K562 (cell line): ENCODE measurements around the gene KCNQ4. TPM values are rescaled to one million over a fixed set of nuclear protein-coding genes. Genes with fewer than 3 reads are reported as not detected.

Experiments
- ATAC-seq: fragments of 200-7000 bp; cut with Tn5 transposase; 3 replicates; pipeline ENCODE4 v1.9.1; 2020; ENCODE audit warnings: moderate library complexity
- BruUV-seq: library from RNA; stranded (reverse); fragments of 400-500 nt; replicated peaks from 2 replicates; lab custom pipeline; 2021; lab: Mats Ljungman, UMichigan
- CTCF ChIA-PET: fragments of 300-600 bp; formaldehyde crosslinking; extraction: SDS; loops from one replicate; lab custom pipeline; 2021; ENCODE audit warnings: low intra/inter-chr PET ratio; lab: Yijun Ruan, JAX
- POLR2A ChIA-PET: fragments of 300-600, 350-650 bp; sonication (Branson Sonifier 250); formaldehyde crosslinking; extraction: SDS; loops from one replicate; lab custom pipeline; 2021; ENCODE audit warnings: antibody characterized with exemption, inconsistent platforms; lab: Yijun Ruan, JAX
- DNase-seq, 4 experiments: peaks; one replicate each; pipeline versions ENCODE4 v3.0.0 to v3.0.0-alpha.2; 2011 to 2018; ENCODE audit warnings: low spot score in 3 of 4, mixed read lengths in 3 of 4; ENCODE audit errors: extremely low read depth in 1 of 4
- FAIRE-seq: peaks from 2 replicates; lab custom pipeline; 2011; peaks lifted over from hg19 to GRCh38; lab: Jason Lieb, UNC
- H2AFZ ChIP-seq: 2 replicates; pipeline ENCODE4 v1.6.0; 2011; ENCODE audit warnings: low read depth, low read length, control low read depth, inconsistent platforms
- H3K27ac ChIP-seq: fragments of 200-600 bp; 3 replicates; pipeline ENCODE4 v1.8.0; 2011; ENCODE audit warnings: low read depth, mild to moderate bottlenecking, control low read depth, inconsistent platforms, low read length, moderate library complexity, mixed read lengths; ENCODE audit errors: extremely low read depth
- H3K27me3 ChIP-seq, 2 experiments: fragments of 300-600 bp in 1 of 2; 2 replicates in 1 of 2; 3 replicates in 1 of 2; pipeline versions ENCODE4 v1.6.0 to v1.8.0; 2011; ENCODE audit warnings: inconsistent platforms in 2 of 2, low read length in 2 of 2, mild to moderate bottlenecking in 1 of 2, mixed read lengths in 1 of 2, moderate library complexity in 1 of 2; ENCODE audit not compliant: control insufficient read depth in 2 of 2, insufficient read depth in 2 of 2
- H3K36me3 ChIP-seq: fragments of 300-600 bp; 3 replicates; pipeline ENCODE4 v1.8.0; 2011; ENCODE audit warnings: mild to moderate bottlenecking, low read length, inconsistent platforms; ENCODE audit not compliant: control insufficient read depth, insufficient read depth
- H3K4me1 ChIP-seq, 2 experiments: fragments of 200-600 bp in 1 of 2; replicated peaks in 1 of 2; 2 replicates in 1 of 2; 3 replicates in 1 of 2; pipeline versions ENCODE4 v1.5.1 to v1.8.0; 2011; ENCODE audit warnings: inconsistent platforms in 2 of 2, low read length in 2 of 2, mild to moderate bottlenecking in 1 of 2, mixed read lengths in 1 of 2, moderate library complexity in 1 of 2; ENCODE audit not compliant: control insufficient read depth in 2 of 2, insufficient read depth in 2 of 2
- H3K4me2 ChIP-seq: 2 replicates; pipeline ENCODE4 v1.6.1; 2011; ENCODE audit warnings: low read length, control low read depth, inconsistent platforms, mixed read lengths; ENCODE audit not compliant: insufficient read depth
- H3K4me3 ChIP-seq: fragments of 200-600 bp; sonication (generic), shearing (Covaris generic); 2 replicates; pipeline ENCODE4 v1.5.1; 2016; ENCODE audit warnings: control low read depth, inconsistent platforms
- H3K79me2 ChIP-seq: fragments of 200-600 bp; 3 replicates; pipeline ENCODE4 v1.8.0; 2011; ENCODE audit warnings: low read length, inconsistent platforms; ENCODE audit not compliant: control insufficient read depth, insufficient read depth
- H3K9ac ChIP-seq, 2 experiments: 2 replicates each; pipeline versions ENCODE4 v1.6.0 to v1.6.1; 2011; ENCODE audit warnings: low read depth in 2 of 2, low read length in 2 of 2, control low read depth in 1 of 2, inconsistent platforms in 1 of 2, mild to moderate bottlenecking in 1 of 2, mixed read lengths in 1 of 2; ENCODE audit not compliant: insufficient read depth in 1 of 2
- H3K9me1 ChIP-seq: one replicate; pipeline ENCODE4 v1.6.0; 2011; ENCODE audit warnings: inconsistent platforms, mild to moderate bottlenecking, low read length, moderate library complexity; ENCODE audit not compliant: control insufficient read depth, insufficient read depth
- H3K9me3 ChIP-seq: replicated peaks from 2 replicates; pipeline ENCODE4 v1.5.1; 2011; ENCODE audit warnings: low read depth, low read length, inconsistent platforms; ENCODE audit not compliant: control insufficient read depth, insufficient read depth
- H4K20me1 ChIP-seq: replicated peaks from 2 replicates; pipeline ENCODE4 v1.6.1; 2011; ENCODE audit warnings: low read length, inconsistent platforms, mixed read lengths; ENCODE audit not compliant: control insufficient read depth, insufficient read depth
- ERF ChIP-seq: fragments of 450-650 bp; formaldehyde crosslinking; IDR thresholded peaks from 2 replicates; pipeline ENCODE4 v1.4.0; 2020; ENCODE audit warnings: mild to moderate bottlenecking, mixed read lengths
- MNT ChIP-seq, 2 experiments: fragments of 450-650 bp; conservative IDR thresholded peaks; 2 replicates each; pipeline ENCODE4 v1.6.1; 2017; ENCODE audit warnings: mild to moderate bottlenecking in 2 of 2, moderate library complexity in 2 of 2
- NELFE ChIP-seq: IDR thresholded peaks from 2 replicates; pipeline ENCODE4 v1.6.1; 2011; ENCODE audit warnings: mild to moderate bottlenecking; ENCODE audit not compliant: insufficient read depth, insufficient read length
- REST ChIP-seq, 2 experiments: fragments of 450-650 bp; formaldehyde crosslinking in 1 of 2; IDR thresholded peaks; 2 replicates each; pipeline versions ENCODE4 v1.4.0 to v1.6.1; 2014 to 2020; ENCODE audit warnings: mild to moderate bottlenecking in 2 of 2, borderline replicate concordance in 1 of 2, low read depth in 1 of 2
- SREBF2 ChIP-seq: sonication (generic); formaldehyde crosslinking; IDR thresholded peaks from 2 replicates; pipeline ENCODE4 v1.4.0; 2020; ENCODE audit warnings: mild to moderate bottlenecking, missing genetic modification reagents
- USF1 ChIP-seq: sonication (generic); formaldehyde crosslinking; IDR thresholded peaks from 2 replicates; pipeline ENCODE4 v1.9.0; 2022; ENCODE audit warnings: mild to moderate bottlenecking, missing genetic modification reagents
- XRCC4 ChIP-seq: IDR thresholded peaks from one replicate; pipeline ENCODE4 v1.6.1; 2011; ENCODE audit not compliant: insufficient read depth, insufficient read length; ENCODE audit errors: extremely low read depth
- ZNF311 ChIP-seq: fragments of 250-450 bp; sonication (Bioruptor Pico); IDR thresholded peaks from 2 replicates; pipeline ENCODE4 v1.4.0; 2020; ENCODE audit warnings: mild to moderate bottlenecking, moderate library complexity
- WGBS: fragments of 100-300 bp; shearing (Covaris generic); methylation state at CpG from one replicate; pipeline ENCODE4 v1.1.6; 2016; ENCODE audit warnings: low coverage, mixed read lengths; ENCODE audit not compliant: insufficient coverage; ENCODE audit errors: missing lambda C conversion rate; 5-methylcytosine and 5-hydroxymethylcytosine counted together
- in situ Hi-C: fragments of 300-500 bp; cut with MboI; formaldehyde crosslinking; loops from 4 replicates; pipeline ENCODE4 v1.15.0; 2018; ENCODE audit warnings: inconsistent platforms, mixed read lengths
- intact Hi-C: fragments of 100-400 bp; cut with micrococcal nuclease; formaldehyde crosslinking; loops from 2 replicates; pipeline ENCODE4 v1.14.2; 2022
- polyA plus RNA-seq, 8 experiments: library from polyadenylated mRNA; depleted of rRNA in 4 of 8; stranded (reverse) in 5 of 8; unstranded in 3 of 8; fragments of >200 nt; fragmentation: Nextera tagmentation in 2 of 8; fragmentation: Illumina TruSeq in 1 of 8; extraction: Ambion mirVana in 2 of 8; extraction: Trizol in 1 of 8; gene quantifications; 2 replicates each; pipeline versions ENCODE4 v1.2.1 to v1.2.3, GENCODE V29; 2011 to 2014; ENCODE audit warnings: inconsistent platforms in 1 of 8, missing spikeins in 1 of 8
- total RNA-seq, 7 experiments: library from RNA; depleted of rRNA in 6 of 7; stranded (reverse); fragments of >200 nt in 6 of 7; fragmentation: Illumina TruSeq in 2 of 7; extraction: Trizol in 2 of 7; gene quantifications; 2 replicates each; pipeline versions ENCODE4 v1.2.1 to v1.2.3, GENCODE V29; 2011 to 2021; ENCODE audit warnings: low replicate concordance in 1 of 7
- TF ChIP-seq, protein P1 (sequence below): fragments of 250-450 bp; sonication (Bioruptor Pico); IDR thresholded peaks from 2 replicates; pipeline ENCODE4 v1.5.1; 2021; ENCODE audit warnings: mild to moderate bottlenecking

The KCNQ4 gene
- total and polyA plus RNA-seq, 9 of the 15 experiments (the other 6 are each of a cell fraction or from before 2014, with no cell fraction given): 0.07 to 4.1 (median 0.79) TPM

DNA sequence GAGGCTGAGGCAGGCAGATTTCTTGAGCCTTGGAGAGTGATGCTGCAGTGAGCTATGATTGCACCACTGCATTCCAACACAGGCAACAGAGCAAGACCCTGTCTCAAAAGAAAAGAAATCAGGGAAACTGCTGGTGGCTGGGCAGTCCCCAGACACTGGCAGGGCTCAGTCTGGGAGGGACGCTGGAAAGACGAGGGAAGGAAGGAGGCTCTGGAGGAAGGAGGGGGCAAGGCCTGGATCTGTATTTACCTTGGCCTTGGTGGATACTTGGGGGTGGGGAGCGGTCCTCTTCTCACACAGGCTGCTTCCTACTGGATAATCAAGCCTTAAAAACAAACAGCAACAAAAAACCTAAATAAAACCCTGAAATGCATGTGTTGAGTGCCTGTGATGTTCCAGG, 24.4 kb downstream of the KCNQ4 start:
- no peaks in the 10 kb centered on the region; the same call in 1 of the 2 replicates for H4K20me1 ChIP-seq
- in situ Hi-C loops: no loop called here
- H3K4me3 ChIP-seq: no peak overlapping the region
- peaks cover 3% of the 10 kb centered on the region for H3K9me1 ChIP-seq
- WGBS: 69% methylated on average over 3 of the region's 3 CpGs
- CTCF ChIA-PET: no interaction called here
- H3K9ac ChIP-seq: 0 out of 4 replicates have a peak overlapping the region, but pooled peaks of 1 of the 2 experiments have one; percentile 32
- ATAC-seq: no peak
- no peaks in the 10 kb centered on the region for H3K36me3 ChIP-seq
- H3K27me3 ChIP-seq: no peaks in the 10 kb centered on the region
- H3K4me1 ChIP-seq: peaks cover 40 to 53% of the 10 kb centered on the region in 2 experiments
- no TSS peak for BruUV-seq
- H3K9me3 ChIP-seq: no peaks in the 10 kb centered on the region
- intact Hi-C loops: no loop called here
- no peak overlapping the region for H3K4me2 ChIP-seq
- FAIRE-seq: no peak
- DNase-seq: no peak
- no peak overlapping the region for H2AFZ ChIP-seq
- H3K79me2 ChIP-seq: no peaks in the 10 kb centered on the region
- POLR2A ChIA-PET: interaction anchor here (0.5 to 3.7 kb wide), 6 partner anchors 9 to 132 kb away, joined by 3 to 17 read pairs (median 4); no protein-coding TSS in a partner anchor
- TF ChIP-seq REST (IDR thresholded peaks at IDR 0.05; ENCODE audit: borderline replicate concordance): no peak
- no peak for TF ChIP-seq REST (CRISPR knock-in tag; IDR thresholded peaks at IDR 0.05; ENCODE audit: low read depth)
- no peak for TF ChIP-seq ERF
- TF ChIP-seq MNT (conservative IDR thresholded peaks at IDR 0.05): no peak
- TF ChIP-seq, protein P1, sequence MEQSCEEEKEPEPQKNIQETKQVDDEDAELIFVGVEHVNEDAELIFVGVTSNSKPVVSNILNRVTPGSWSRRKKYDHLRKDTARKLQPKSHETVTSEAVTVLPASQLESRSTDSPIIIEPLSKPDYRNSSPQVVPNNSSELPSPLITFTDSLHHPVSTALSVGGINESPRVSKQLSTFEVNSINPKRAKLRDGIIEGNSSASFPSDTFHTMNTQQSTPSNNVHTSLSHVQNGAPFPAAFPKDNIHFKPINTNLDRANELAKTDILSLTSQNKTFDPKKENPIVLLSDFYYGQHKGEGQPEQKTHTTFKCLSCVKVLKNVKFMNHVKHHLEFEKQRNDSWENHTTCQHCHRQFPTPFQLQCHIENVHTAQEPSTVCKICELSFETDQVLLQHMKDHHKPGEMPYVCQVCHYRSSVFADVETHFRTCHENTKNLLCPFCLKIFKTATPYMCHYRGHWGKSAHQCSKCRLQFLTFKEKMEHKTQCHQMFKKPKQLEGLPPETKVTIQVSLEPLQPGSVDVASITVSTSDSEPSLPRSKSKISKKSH (CRISPR knock-in tag): no peak
- TF ChIP-seq SREBF2 (CRISPR knock-in tag): no peak
- no peak for TF ChIP-seq NELFE
- no peak for TF ChIP-seq USF1 (CRISPR knock-in tag)
- no peak for TF ChIP-seq XRCC4
- no peak for TF ChIP-seq ZNF311 (CRISPR knock-in tag)
- no peak overlapping the region for H3K27ac ChIP-seq
